Measurements from ENCODE around the gene REC114.

REC114 gene

GRCh38 chr15:73602446-73602843 is 159.5 kb downstream of the REC114 start:
- H3K9me3 ChIP-seq = no peaks in the 10 kb centered on the region
- H3K4me1 ChIP-seq (ENCODE audit: control insufficient read depth in 1 of 2, insufficient read depth in 1 of 2, low read depth in 1 of 2, low read length in 1 of 2) = peaks cover 34 to 39% of the 10 kb centered on the region in 2 experiments
- H3K27me3 ChIP-seq = no peaks in the 10 kb centered on the region
- H3K4me3 ChIP-seq (ENCODE audit: low read depth in 1 of 2, low read length in 1 of 2) = peak overlapping the region in 1 of 2 experiments; percentile 7
- H3K36me3 ChIP-seq = peaks cover 5% of the 10 kb centered on the region
- H3K27ac ChIP-seq = peak overlapping the region; percentile 78
- no peak for TF ChIP-seq CTCF (IDR thresholded peaks at IDR 0.05)

- TF ChIP-seq CTCF (IDR thresholded peaks at IDR 0.05) = no peak
- H3K27me3 ChIP-seq = no peaks in the 10 kb centered on the region
- peaks cover 5% of the 10 kb centered on the region for H3K36me3 ChIP-seq
- no peaks in the 10 kb centered on the region for H3K9me3 ChIP-seq
- peak overlapping the region; percentile 78 for H3K27ac ChIP-seq
- peak overlapping the region in 1 of 2 experiments; percentile 7 for H3K4me3 ChIP-seq (ENCODE audit: low read depth in 1 of 2, low read length in 1 of 2)
- peaks cover 40 to 44% of the 10 kb centered on the region in 2 experiments for H3K4me1 ChIP-seq (ENCODE audit: control insufficient read depth in 1 of 2, insufficient read depth in 1 of 2, low read depth in 1 of 2, low read length in 1 of 2)
Measured at GRCh38 chr15:73602992-73603391, 160.0 kb downstream of the REC114 start.

- Histone ChIP-seq H3K27me3 (no peaks in the 10 kb centered on the region), H3K27ac (no peak overlapping the region), H3K9me3 (no peaks in the 10 kb centered on the region), H3K4me3 (ENCODE audit: low read depth in 1 of 2, low read length in 1 of 2) (no peak overlapping the region), H3K4me1 (ENCODE audit: control insufficient read depth in 1 of 2, insufficient read depth in 1 of 2, low read depth in 1 of 2, low read length in 1 of 2) (peaks cover 41 to 52% of the 10 kb centered on the region in 2 experiments), H3K36me3 (peaks cover 5% of the 10 kb centered on the region)
- no peak for TF ChIP-seq CTCF (IDR thresholded peaks at IDR 0.05)
Measured at GRCh38 chr15:73604477-73604876, 161.5 kb downstream of the REC114 start.

GRCh38 chr15:73605759-73606436 is 162.9 kb downstream of the REC114 start:
- no peaks in the 10 kb centered on the region for H3K9me3 ChIP-seq
- peaks cover 43 to 52% of the 10 kb centered on the region in 2 experiments for H3K4me1 ChIP-seq (ENCODE audit: control insufficient read depth in 1 of 2, insufficient read depth in 1 of 2, low read depth in 1 of 2, low read length in 1 of 2)
- H3K27ac ChIP-seq = no peak overlapping the region
- no peaks in the 10 kb centered on the region for H3K36me3 ChIP-seq
- no peak for TF ChIP-seq CTCF (IDR thresholded peaks at IDR 0.05)
- H3K4me3 ChIP-seq (ENCODE audit: low read depth in 1 of 2, low read length in 1 of 2) = no peak overlapping the region
- no peaks in the 10 kb centered on the region for H3K27me3 ChIP-seq

- no peak for TF ChIP-seq CTCF (IDR thresholded peaks at IDR 0.05)
- Histone ChIP-seq H3K4me3 (ENCODE audit: low read depth in 1 of 2, low read length in 1 of 2) (no peak overlapping the region), H3K9me3 (no peaks in the 10 kb centered on the region), H3K4me1 (ENCODE audit: control insufficient read depth in 1 of 2, insufficient read depth in 1 of 2, low read depth in 1 of 2, low read length in 1 of 2) (peaks cover 29 to 41% of the 10 kb centered on the region in 2 experiments), H3K27ac (peak overlapping the region; percentile 65), H3K27me3 (no peaks in the 10 kb centered on the region), H3K36me3 (no peaks in the 10 kb centered on the region)
Measured at GRCh38 chr15:73607405-73607804, 164.4 kb downstream of the REC114 start.

Measured in neutrophil (primary cell).